Skin epidermis (tissue), 12 donors: Measurements from ENCODE around the gene SCOC.

Experiments used
- H3K27ac ChIP-seq, 21 experiments: fragments of 200-600 bp; sonication (generic) in 11 of 21; one replicate each; pipeline ENCODE4 v1.5.0; 2020; ENCODE audit warnings: mild to moderate bottlenecking in 3 of 21, inconsistent platforms in 2 of 21, moderate library complexity in 2 of 21
- H3K4me3 ChIP-seq, 7 experiments: fragments of 200-600 bp; sonication (generic) in 2 of 7; one replicate each; pipeline ENCODE4 v1.5.0; 2020; ENCODE audit warnings: inconsistent platforms in 2 of 7, mild to moderate bottlenecking in 2 of 7, moderate library complexity in 1 of 7

Gene SCOC

DNA sequence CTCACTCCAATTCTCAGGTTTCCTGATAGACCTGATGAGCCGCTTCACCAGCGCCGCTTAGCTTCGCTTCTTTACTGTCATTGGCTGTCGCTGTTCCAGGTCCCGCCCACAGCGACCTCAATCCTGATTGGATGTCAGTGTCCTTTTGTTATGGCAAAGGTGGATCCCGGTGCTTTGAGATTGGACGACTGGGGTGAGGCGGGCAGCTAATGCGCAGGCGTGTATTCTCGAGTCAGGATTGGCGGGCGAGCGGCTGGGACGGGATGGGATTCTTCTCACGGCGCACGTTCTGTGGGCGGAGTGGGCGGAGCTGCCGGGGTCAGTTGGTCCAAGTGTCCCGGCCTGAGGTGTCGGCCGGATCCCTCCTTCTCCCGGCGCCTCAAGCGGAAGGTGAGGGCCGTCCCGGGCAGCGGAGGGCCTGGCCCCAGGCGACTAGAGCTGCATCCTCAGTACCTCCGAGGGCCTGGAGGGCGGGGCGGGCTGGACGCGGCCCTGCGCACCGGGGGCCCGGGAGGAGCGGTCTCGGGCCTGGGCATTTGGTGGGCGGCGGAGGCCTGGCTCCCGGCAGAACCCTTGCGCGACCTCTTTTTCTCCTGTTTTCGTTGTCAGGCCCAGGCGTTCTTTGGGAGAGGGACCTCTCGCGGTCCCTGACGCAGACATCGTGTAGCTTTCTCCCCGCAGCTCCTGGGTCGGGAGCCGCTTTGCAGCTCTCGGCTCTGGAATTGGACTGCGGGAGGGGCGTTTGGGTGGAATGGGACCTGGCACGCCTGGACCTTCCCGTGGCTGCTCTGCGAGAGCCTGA lies at the start of gene SCOC:
Gene SCOC, plus strand, starts transcription at position 319 of the 802 bp plus-strand sequence. CDS start 5,525 bp downstream, outside the sequence.
- Histone ChIP-seq H3K4me3 (peak within 1 kb of the TSS; percentile 60 to 94 (median 71)), H3K27ac (peak within 1 kb of the TSS; percentile 31 to 94 (median 86))

DNA sequence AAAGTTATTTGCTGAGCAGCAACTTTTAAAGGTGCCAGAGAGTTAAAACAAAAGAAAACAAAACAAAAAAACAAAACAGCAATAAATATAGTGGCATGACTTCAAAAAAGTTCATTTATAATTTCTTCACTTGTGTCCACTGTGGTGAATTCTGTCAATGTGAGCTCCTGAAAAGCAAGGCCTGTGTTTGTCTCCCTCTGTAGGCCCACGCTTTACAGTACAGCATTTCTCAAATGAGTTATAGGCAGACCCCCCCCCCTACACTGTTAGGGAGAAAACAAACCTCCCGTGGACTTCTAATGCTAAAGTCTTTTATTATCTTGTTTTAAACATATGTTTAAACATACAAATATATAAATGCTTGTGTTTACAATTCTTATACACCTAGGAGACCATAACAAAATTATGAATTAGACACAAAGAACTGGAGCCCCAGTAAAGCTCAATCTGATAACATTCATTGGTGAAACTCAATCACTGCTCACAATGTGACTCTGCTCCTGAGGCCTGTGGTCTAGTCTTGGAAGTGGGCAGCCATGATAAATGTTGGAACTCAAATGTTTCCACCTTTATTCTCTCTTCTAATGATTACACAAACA lies 47.0 kb upstream of the SCOC start:
- no peak overlapping the region for H3K27ac ChIP-seq
- no peak overlapping the region for H3K4me3 ChIP-seq

GRCh38 chr4:140330311-140330900 lies 43.0 kb upstream of the SCOC start:
- Histone ChIP-seq H3K27ac (no peak overlapping the region), H3K4me3 (no peak overlapping the region)

- Histone ChIP-seq H3K27ac (no peak overlapping the region), H3K4me3 (no peak overlapping the region)
These were observed 42.2 kb upstream of the SCOC start for GRCh38 chr4:140331245-140331644.

DNA sequence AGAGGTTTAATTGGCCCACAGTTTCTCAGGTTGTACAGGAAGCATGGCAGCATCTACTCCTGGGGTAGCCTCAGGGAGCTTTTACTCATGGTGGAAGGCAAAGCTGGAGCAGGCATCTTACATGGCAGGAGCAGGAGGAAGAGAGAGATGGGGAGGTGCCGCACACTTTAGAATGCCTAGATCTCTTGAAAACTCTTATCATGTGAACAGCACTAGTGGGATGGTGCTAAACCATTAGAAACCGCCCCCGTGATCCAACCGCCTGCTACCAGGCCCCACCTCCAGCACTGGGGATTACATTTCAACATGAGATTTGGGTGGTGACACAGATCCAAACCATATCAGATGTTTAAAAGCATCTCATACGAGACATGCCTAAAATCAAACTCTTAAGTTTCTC lies 41.6 kb upstream of the SCOC start:
- no peak overlapping the region for H3K27ac ChIP-seq
- H3K4me3 ChIP-seq, result no peak overlapping the region

DNA sequence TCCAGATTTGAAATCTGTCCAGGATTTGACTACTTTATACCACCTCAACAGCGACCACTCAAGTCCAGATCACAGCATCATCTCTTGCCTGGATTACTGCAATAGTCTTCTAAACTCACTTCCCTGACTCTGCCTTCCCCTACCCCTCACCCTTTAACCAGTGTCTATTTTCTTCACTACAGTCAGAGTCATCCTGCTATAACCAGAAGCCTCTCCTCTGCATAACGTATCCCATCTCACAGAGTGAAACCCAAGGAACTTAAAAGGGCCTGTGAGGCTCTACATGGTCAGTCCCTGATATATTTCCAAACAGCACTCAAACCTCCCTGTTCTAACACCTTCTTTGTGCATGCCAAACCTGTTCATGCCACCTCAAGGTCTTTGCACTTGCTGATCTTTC lies 40.7 kb upstream of the SCOC start:
- Histone ChIP-seq H3K4me3 (no peak overlapping the region), H3K27ac (no peak overlapping the region)

- H3K27ac ChIP-seq, result no peak overlapping the region
- H3K4me3 ChIP-seq, result no peak overlapping the region
These were observed 39.9 kb upstream of the SCOC start for GRCh38 chr4:140333523-140333922.

- H3K27ac ChIP-seq, result no peak overlapping the region
These were observed 38.4 kb upstream of the SCOC start for GRCh38 chr4:140335076-140335475.

DNA sequence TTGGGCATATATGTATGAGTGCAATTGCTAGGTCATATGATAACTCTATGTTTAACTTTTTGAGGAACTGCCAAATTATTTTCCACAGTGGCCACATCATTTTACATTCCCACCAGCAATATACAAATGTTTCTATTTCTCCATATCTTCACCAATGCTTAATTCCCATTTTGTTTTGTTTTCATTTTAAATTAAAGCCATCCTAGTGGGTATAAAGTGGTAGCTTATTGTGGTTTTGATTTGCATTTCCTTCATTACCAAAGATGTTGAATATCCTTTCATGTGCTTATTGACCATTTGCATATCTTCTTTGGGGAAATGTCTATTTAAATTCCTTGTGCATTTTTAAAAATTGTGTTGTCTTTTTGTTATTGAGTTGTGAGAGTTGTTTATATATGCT lies 36.7 kb upstream of the SCOC start:
- H3K27ac ChIP-seq, result no peak overlapping the region
- H3K4me3 ChIP-seq, result no peak overlapping the region

More at GRCh38 chr4:140335076-140335475, 38.4 kb upstream of the SCOC start:
- no peak overlapping the region for H3K4me3 ChIP-seq

DNA sequence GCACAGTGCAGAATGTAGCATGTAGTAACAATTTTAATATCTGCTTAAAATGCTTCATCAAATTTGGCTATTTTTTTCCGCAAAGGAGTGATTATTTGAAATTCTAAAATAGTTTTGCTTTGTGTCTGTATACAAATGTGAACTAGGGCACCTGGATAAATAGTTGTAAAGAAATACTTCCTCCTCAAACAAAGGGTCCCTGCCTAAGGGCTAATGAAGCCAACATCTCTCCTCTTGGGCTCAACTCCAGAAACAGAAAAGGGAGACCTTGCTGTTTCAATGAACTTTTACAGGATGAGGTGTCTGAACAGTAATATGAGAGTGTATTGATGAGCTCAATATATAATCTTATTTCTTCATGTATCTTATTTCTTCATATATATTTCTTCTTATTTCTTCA lies 30.8 kb upstream of the SCOC start:
- Histone ChIP-seq H3K27ac (no peak overlapping the region), H3K4me3 (no peak overlapping the region)

- Histone ChIP-seq H3K27ac (no peak overlapping the region), H3K4me3 (no peak overlapping the region)
These were observed 30.1 kb upstream of the SCOC start for GRCh38 chr4:140343303-140343702.

DNA sequence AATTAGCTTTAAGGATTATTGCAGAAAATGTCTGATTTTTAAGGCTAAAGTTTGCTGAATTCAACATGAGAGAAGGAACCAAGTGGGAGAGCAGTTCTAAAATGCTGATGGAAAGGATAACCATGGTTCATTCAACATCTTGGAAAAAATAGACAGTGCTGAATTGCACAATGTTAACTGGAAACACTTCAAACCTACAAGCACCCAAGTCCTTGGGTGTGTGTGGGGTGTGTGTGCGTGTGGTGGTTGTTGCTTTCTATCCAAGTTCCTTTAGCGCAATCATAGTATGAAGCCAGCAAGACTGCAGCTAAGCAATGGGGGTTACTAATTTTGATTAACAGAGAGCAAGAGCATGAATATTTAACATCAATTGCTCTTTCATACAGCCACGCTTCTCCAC lies 29.3 kb upstream of the SCOC start:
- Histone ChIP-seq H3K4me3 (no peak overlapping the region), H3K27ac (no peak overlapping the region)

GRCh38 chr4:140344621-140345020 lies 28.8 kb upstream of the SCOC start:
- H3K4me3 ChIP-seq, result no peak overlapping the region
- no peak overlapping the region for H3K27ac ChIP-seq

DNA sequence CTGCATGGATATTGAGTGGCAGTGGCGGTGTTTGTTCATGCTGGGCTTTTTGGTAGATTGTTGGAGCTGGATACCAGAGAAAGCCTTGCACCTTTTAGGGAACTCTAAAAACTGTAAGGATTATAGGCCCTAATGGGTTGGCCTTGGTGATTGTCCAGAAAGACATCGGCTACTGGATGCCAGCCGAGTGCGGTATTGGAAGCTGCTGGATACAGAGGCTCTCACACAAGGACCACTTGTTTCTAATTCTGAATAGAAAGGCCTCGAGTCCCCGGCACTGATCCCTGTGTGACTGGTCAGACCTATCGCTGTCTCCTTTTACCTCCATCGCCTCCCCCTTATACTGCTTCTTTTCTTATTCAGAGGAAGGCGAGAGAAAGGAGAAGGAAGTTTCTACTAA lies 27.3 kb upstream of the SCOC start:
- H3K27ac ChIP-seq, result no peak overlapping the region
- no peak overlapping the region for H3K4me3 ChIP-seq

- H3K27ac ChIP-seq, result no peak overlapping the region
- no peak overlapping the region for H3K4me3 ChIP-seq
These were observed 23.6 kb upstream of the SCOC start for GRCh38 chr4:140349816-140350215.

DNA sequence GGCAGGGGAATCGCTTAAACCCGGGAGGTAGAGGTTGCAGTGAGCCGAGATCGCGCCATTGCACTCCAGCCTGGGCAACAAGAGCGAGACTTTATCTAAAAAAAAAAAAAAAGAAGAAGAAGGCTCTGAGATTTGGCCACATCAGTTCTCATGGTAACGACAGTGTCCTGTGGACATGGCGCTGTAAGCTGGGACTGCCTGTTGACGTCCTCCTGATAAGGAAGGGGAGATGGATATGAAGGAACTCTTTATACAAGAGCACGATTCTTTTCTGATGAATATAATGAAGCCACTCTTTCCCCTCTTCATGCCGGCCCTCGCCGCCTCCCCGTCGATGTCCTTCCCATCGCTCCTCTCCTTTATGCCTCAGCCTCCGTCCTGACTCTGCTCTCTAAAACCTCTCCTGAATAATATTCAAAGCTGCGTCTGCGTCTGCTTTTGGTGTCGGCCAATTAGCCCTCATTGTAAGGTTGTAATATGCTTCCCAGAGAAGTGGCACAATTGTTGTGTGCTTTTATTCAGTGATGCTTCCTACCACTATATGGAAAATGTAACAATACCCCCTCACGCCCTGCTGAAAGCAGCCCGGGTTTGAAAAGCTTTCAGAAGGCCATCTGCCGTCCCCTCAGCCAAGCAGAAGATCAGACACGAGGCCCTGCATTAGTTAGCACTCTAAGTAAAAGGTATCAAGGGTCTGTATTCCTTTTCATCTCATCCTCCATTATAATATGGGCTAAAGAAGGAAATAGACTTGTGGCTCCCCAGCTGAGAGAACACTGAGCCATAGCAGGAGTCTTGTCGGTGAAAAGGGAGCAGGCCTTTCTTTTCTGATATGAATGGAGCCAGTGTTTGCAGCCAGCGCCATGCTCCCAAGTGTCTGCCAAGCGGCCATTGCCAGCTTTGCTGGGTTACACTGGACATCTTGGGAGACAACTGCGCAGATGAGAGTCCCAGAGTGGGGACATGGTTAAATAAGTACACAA lies 22.1 kb upstream of the SCOC start:
- H3K4me3 ChIP-seq, result no peak overlapping the region

GRCh38 chr4:140353786-140354185 lies 19.7 kb upstream of the SCOC start:
- Histone ChIP-seq H3K27ac (no peak overlapping the region), H3K4me3 (no peak overlapping the region)

More for the DNA sequence above, 22.1 kb upstream of the SCOC start:
- H3K27ac ChIP-seq, result no peak overlapping the region

DNA sequence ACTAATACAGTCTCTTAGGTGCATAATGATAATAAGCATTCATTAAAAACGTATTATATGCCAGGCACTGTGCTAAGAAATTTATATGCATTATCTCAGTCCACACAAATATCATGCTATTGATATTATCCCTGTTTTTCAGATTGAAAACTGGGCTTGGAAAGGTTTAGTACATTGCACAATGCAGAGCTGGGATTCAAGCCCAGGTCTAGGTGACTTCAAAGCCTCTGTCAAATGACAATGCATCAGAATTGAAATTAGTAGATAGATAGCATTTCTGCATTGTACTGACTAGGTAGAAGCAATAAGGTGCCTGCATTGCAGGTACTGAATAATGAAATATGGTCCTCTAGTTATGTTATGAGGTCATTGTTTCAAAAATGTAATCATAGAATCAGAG lies 18.2 kb upstream of the SCOC start:
- no peak overlapping the region for H3K4me3 ChIP-seq
- H3K27ac ChIP-seq, result no peak overlapping the region

- H3K4me3 ChIP-seq, result no peak overlapping the region
- no peak overlapping the region for H3K27ac ChIP-seq
These were observed 15.6 kb upstream of the SCOC start for GRCh38 chr4:140357868-140358267.

- no peak overlapping the region for H3K4me3 ChIP-seq
These were observed 15.2 kb upstream of the SCOC start for GRCh38 chr4:140358281-140358680.

More at GRCh38 chr4:140358281-140358680, 15.2 kb upstream of the SCOC start:
- no peak overlapping the region for H3K27ac ChIP-seq
